ENCODE data around the gene PPARGC1A. TPM values are rescaled to one million over a fixed set of nuclear protein-coding genes. Genes with fewer than 3 reads are reported as not detected.

Gene PPARGC1A, protein sequence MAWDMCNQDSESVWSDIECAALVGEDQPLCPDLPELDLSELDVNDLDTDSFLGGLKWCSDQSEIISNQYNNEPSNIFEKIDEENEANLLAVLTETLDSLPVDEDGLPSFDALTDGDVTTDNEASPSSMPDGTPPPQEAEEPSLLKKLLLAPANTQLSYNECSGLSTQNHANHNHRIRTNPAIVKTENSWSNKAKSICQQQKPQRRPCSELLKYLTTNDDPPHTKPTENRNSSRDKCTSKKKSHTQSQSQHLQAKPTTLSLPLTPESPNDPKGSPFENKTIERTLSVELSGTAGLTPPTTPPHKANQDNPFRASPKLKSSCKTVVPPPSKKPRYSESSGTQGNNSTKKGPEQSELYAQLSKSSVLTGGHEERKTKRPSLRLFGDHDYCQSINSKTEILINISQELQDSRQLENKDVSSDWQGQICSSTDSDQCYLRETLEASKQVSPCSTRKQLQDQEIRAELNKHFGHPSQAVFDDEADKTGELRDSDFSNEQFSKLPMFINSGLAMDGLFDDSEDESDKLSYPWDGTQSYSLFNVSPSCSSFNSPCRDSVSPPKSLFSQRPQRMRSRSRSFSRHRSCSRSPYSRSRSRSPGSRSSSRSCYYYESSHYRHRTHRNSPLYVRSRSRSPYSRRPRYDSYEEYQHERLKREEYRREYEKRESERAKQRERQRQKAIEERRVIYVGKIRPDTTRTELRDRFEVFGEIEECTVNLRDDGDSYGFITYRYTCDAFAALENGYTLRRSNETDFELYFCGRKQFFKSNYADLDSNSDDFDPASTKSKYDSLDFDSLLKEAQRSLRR
- not detected for total RNA-seq

DNA sequence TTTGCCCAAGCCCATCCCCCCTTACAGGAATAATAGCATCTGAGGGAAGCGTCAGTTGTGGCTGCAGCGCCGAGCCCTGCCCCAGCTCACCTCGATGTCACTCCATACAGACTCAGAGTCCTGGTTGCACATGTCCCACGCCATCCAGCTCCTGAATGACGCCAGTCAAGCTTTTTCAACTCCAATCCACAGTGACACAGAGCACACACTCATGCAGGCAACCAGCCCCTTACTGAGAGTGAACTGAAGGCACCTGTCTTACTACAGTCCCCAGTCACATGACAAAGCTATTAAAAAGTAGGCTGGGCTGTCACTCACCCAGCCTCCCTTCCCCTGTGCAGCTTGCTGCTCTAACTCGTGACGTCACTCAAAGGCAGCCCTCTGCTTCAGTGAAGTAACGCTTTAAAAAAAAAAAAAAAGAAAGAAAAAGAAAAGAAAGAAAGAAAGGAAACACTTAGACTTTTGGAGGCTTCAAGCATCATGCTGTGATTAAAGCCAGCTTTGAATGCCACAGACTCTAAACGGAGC, at the start of gene PPARGC1A:
Gene PPARGC1A (minus strand): TSS at position 234 of the 528 bp plus-strand sequence. CDS start 90 bp downstream, at position 144.
- Mint-ChIP-seq H3K27ac (no peak within 1 kb of the TSS), H3K27me3 (peaks cover 50% of the 10 kb centered on the region), H3K36me3 (no peaks in the 10 kb centered on the region), H3K4me3 (peak within 1 kb of the TSS; percentile 41), H3K4me1 (peaks cover 11% of the 10 kb centered on the region), H3K9me3 (no peaks in the 10 kb centered on the region)
- DNase-seq, result no peak

DNA sequence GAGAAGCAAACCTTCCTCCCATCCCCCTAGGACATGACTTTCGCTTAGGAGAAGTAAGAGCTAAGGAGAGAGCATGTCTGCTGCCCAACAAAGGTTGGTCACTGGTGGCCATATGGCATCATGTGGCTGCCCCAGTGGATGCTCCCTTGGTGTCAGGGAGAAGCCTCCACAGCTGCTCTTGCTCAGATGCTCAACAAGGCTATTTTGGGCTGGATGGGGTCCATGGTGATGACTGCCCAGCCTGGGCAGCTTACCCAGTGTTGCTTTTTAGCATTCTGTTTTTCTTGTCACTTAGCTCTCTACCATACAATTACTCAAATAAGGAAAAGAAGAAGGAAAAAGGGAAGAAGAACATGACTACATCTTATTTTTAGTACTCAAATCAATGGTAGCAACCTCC, 48.9 kb upstream of the PPARGC1A start:
- H3K36me3 Mint-ChIP-seq, result no peaks in the 10 kb centered on the region
- no peak overlapping the region for H3K27ac Mint-ChIP-seq
- no peak for DNase-seq
- no peaks in the 10 kb centered on the region for H3K27me3 Mint-ChIP-seq
- no peak overlapping the region for H3K4me3 Mint-ChIP-seq
- peaks cover 1% of the 10 kb centered on the region for H3K9me3 Mint-ChIP-seq
- no peaks in the 10 kb centered on the region for H3K4me1 Mint-ChIP-seq

DNA sequence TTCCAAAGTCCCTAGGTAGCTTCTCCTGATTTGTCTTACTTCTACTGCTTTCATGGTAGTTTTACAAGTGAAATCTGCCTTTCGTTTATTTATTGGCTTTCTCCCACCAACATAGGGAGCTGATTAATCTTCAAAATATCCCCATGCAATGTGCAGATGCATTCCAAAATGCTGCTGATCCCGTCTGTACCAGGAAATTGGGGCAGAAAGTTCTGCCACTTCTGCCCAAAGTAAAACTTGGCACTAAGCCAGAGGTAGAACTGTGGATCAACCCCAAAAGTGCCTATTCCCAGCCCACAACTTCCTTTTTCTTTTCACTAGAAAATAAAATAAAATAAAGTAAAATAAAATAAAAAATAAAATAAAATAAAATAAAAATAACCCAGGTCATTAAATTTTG, 47.3 kb upstream of the PPARGC1A start:
- Mint-ChIP-seq H3K27ac (no peak overlapping the region), H3K4me3 (no peak overlapping the region), H3K9me3 (peaks cover 1% of the 10 kb centered on the region), H3K4me1 (no peaks in the 10 kb centered on the region), H3K27me3 (no peaks in the 10 kb centered on the region), H3K36me3 (no peaks in the 10 kb centered on the region)
- no peak for DNase-seq

DNA sequence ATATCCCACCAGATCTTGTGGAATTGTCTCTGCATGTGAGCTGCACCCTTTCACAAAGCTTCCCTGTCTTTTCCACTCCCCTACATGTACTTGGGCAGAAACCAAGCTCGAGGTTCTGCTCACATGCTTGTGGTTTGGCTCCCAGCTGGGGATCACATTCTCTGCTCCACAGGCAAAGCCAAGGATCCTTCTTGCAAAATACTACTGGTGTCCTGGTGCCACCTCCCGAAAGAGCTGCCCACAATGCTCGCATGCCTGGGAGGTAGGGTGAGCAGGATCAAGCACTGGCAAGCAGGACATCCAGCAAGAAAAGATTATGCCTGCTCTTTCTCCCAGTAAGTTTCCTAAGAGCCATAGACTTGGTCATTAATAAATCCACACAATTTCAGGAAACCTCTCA, 45.1 kb upstream of the PPARGC1A start:
- peaks cover 1% of the 10 kb centered on the region for H3K9me3 Mint-ChIP-seq
- H3K27me3 Mint-ChIP-seq, result no peaks in the 10 kb centered on the region
- no peak overlapping the region for H3K4me3 Mint-ChIP-seq
- H3K36me3 Mint-ChIP-seq, result no peaks in the 10 kb centered on the region
- no peak for DNase-seq
- H3K27ac Mint-ChIP-seq, result no peak overlapping the region
- no peaks in the 10 kb centered on the region for H3K4me1 Mint-ChIP-seq

DNA sequence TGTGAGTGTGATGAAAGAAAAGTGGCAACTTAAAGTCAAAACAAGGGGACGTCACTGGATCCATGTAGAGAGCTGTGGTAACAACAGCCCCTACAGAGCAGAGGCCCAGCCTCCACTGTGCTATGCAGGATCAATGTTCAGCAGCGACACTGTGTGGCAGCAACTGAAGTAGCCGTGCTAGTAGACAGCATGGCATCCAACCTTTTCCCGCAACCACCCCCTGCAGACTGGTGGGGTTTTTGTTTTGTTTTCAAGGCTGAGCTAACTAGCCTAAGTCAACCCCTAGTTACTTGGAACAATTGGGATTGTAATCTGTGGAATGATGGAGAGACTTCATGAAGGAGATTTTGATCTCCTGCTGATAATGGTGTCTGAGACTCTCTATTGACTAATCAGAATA, 44.4 kb upstream of the PPARGC1A start:
- Mint-ChIP-seq H3K4me3 (no peak overlapping the region), H3K9me3 (peaks cover 1% of the 10 kb centered on the region), H3K27me3 (no peaks in the 10 kb centered on the region), H3K36me3 (no peaks in the 10 kb centered on the region), H3K4me1 (no peaks in the 10 kb centered on the region), H3K27ac (no peak overlapping the region)
- DNase-seq, result no peak

DNA sequence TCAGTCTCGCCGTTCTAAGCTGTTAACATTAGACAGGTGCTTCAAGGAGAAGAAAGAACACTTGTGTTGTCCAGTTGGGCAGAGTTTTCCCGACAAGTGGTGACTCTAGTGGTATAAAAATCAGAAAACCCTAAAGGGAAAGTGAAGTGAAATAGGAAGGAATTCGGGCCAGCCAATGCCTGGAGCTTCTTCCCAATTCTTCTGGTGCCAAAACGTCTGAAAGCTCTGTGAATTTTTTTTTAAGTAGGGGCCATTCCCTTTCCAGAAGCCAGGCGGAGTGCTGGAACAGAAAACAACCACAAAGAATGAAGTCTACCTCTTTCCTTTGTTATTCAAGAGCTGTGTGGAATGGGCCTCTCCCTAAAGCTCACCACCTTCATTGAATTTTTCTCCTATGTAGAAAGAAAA, 43.1 kb upstream of the PPARGC1A start:
- Mint-ChIP-seq H3K4me1 (no peaks in the 10 kb centered on the region), H3K36me3 (no peaks in the 10 kb centered on the region), H3K9me3 (peaks cover 1% of the 10 kb centered on the region), H3K27me3 (peaks cover 5% of the 10 kb centered on the region), H3K27ac (no peak overlapping the region), H3K4me3 (no peak overlapping the region)
- DNase-seq, result no peak

DNA sequence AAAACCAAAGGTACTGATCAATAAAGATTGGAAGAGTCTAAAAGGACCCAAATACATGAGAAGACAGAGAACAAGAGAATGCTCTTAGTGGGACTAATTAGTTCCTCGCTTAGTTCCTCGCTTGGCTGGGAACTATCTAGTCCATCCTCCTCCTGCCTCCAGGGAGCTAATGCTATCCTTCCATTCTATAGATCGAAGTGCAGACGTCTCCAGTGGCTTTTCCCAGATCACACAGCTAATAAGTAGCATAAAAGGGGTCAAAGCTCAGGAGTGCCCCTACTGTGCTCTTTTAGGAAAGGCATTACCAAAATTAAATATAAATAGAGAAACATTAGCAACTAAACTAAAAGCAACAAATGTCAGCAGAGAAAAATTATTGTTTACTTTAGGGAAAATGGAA, 42.3 kb upstream of the PPARGC1A start:
- H3K4me1 Mint-ChIP-seq, result no peaks in the 10 kb centered on the region
- peaks cover 5% of the 10 kb centered on the region for H3K27me3 Mint-ChIP-seq
- H3K4me3 Mint-ChIP-seq, result no peak overlapping the region
- no peaks in the 10 kb centered on the region for H3K9me3 Mint-ChIP-seq
- no peaks in the 10 kb centered on the region for H3K36me3 Mint-ChIP-seq
- no peak overlapping the region for H3K27ac Mint-ChIP-seq
- DNase-seq, result no peak

DNA sequence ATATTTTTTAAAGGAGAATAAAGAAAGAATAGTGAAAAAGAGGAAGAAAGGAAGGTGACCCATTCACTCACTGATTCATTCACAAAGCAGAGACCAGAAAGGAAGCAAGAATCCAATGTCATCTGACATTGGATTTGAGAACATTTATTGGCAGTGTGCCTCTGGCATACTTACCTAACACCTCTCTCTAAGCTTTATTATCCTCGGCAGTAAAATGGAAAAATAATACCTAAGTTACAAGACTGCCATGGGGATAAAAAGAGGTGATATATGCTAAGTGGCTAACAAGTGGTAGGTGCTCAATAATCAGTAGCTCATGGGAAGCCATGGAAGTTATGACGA, 41.6 kb upstream of the PPARGC1A start:
- Mint-ChIP-seq H3K27me3 (peaks cover 5% of the 10 kb centered on the region), H3K9me3 (no peaks in the 10 kb centered on the region), H3K4me1 (no peaks in the 10 kb centered on the region), H3K36me3 (no peaks in the 10 kb centered on the region), H3K4me3 (no peak overlapping the region), H3K27ac (no peak overlapping the region)
- no peak for DNase-seq

DNA sequence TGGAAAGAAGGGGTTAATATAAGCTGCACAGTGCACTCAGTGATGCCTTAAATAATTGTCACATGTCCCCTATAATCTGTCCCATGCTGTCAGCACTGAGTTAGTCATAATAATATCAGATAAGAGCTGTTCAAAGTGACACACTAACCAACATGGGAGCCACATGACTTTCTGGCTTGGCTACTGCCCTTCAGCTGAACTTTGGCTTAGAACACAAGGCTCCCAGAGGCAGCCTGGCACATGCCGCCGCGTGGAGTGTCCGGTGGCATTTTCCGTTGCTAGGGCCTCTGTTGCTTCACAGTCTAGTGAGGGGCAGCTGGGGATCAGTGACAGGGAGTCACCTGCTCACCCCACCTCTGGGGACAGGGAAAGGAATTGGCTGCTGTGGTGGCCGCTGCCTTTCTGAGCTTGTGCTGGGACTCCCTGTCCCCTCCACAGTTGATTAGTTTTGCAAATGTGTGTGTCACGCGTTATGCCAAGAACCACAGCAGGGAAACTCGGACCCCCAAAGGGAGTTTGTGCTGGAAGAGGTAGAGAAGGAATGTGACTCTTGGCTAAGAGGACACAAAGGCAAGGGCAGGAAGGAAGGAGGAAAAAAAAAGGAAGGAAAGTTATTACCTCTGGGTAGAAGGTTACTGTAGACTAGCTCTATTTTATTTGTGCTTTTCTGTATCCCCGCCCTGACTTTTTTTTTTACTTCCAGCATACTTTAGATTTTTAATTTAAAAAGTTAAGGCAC, 41.1 kb upstream of the PPARGC1A start:
- no peaks in the 10 kb centered on the region for H3K36me3 Mint-ChIP-seq

DNA sequence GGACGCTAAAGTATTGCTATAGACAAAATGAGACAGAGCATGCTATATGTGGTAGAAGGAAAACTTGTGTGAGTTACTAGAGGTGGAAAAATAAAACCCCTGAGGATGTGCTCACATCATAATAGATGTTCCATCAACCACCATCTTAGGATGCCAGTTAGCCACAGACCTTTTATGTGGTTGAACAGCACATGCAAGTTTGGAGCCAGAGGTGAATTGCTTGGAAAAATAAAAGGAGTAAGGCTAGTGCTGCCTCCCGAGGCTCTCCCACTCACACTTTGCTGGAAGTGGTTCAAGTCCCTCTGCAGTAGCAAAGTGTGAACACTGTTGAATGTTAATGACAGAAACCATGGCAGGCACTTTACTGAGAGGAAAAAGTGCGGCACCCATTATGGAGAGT, 39.4 kb upstream of the PPARGC1A start:
- DNase-seq, result no peak
- Mint-ChIP-seq H3K36me3 (no peaks in the 10 kb centered on the region), H3K4me1 (no peaks in the 10 kb centered on the region), H3K27me3 (peaks cover 5% of the 10 kb centered on the region), H3K9me3 (no peaks in the 10 kb centered on the region), H3K4me3 (no peak overlapping the region), H3K27ac (no peak overlapping the region)

More for the DNA sequence above, 41.1 kb upstream of the PPARGC1A start:
- H3K4me1 Mint-ChIP-seq, result no peaks in the 10 kb centered on the region
- H3K9me3 Mint-ChIP-seq, result no peaks in the 10 kb centered on the region
- no peak overlapping the region for H3K4me3 Mint-ChIP-seq
- peaks cover 5% of the 10 kb centered on the region for H3K27me3 Mint-ChIP-seq
- DNase-seq, result no peak
- no peak overlapping the region for H3K27ac Mint-ChIP-seq

DNA sequence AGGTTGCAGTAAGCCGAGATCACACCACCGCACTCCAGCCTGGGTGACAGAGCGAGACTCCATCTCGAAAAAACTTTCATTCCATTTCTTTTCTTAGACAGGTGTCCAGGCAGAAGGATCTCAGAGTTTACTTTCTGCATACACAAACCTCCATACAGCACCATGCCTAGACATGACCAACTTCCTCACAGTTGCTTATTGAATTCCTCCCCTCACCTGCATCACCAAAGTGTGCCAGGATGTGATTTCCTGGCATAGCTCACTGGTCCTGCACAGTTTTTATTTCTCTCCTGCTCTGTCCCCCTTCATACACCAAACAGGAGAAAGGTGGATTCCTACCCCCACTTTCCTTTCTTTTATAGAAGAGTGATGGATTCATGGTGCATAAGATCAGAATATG, 34.7 kb upstream of the PPARGC1A start:
- no peak overlapping the region for H3K27ac Mint-ChIP-seq
- H3K4me1 Mint-ChIP-seq, result no peaks in the 10 kb centered on the region
- no peak for DNase-seq
- no peaks in the 10 kb centered on the region for H3K36me3 Mint-ChIP-seq
- H3K9me3 Mint-ChIP-seq, result no peaks in the 10 kb centered on the region
- H3K4me3 Mint-ChIP-seq, result no peak overlapping the region
- peaks cover 5% of the 10 kb centered on the region for H3K27me3 Mint-ChIP-seq

DNA sequence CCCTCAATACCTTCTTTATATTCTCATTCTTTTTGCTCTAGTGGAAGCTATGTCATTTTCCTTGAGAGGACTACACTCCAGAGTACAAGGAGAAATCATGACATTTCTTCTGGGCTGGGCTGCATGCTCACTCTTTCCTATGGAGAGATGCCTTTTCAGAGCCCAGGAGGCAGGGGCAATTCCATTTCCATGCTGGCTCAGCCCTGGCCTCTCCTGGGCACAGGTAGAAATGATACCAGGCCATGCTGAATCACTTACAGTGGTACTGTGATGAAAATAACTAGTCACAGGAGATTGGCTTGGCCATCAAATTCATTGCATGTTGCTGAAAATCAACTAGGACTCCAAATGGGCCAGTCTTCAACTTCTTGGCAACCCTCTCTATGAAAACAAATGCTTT, 34.0 kb upstream of the PPARGC1A start:
- Mint-ChIP-seq H3K36me3 (no peaks in the 10 kb centered on the region), H3K4me1 (no peaks in the 10 kb centered on the region), H3K27me3 (peaks cover 5% of the 10 kb centered on the region), H3K4me3 (no peak overlapping the region), H3K9me3 (no peaks in the 10 kb centered on the region), H3K27ac (no peak overlapping the region)
- DNase-seq, result no peak

DNA sequence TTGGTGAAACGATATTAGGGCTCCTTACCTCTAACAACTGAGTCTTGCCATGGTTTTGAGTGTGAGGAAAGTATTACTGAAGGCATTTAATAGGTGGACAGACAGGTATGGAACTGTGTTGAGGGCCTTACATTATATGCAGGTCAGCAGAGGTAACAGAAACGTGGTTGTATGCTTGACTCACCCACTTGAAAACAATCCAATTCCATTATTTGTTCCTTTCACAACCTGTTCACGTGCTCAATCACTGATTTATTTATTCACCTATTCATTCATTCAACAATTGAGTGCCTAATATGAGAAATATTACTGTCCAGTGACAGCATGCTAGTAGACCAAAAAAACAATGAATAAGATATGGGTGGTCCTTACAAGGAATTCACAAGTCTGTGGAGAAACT, 33.3 kb upstream of the PPARGC1A start:
- Mint-ChIP-seq H3K4me3 (no peak overlapping the region), H3K27me3 (no peaks in the 10 kb centered on the region), H3K27ac (no peak overlapping the region), H3K4me1 (no peaks in the 10 kb centered on the region), H3K9me3 (no peaks in the 10 kb centered on the region), H3K36me3 (no peaks in the 10 kb centered on the region)
- DNase-seq, result no peak

DNA sequence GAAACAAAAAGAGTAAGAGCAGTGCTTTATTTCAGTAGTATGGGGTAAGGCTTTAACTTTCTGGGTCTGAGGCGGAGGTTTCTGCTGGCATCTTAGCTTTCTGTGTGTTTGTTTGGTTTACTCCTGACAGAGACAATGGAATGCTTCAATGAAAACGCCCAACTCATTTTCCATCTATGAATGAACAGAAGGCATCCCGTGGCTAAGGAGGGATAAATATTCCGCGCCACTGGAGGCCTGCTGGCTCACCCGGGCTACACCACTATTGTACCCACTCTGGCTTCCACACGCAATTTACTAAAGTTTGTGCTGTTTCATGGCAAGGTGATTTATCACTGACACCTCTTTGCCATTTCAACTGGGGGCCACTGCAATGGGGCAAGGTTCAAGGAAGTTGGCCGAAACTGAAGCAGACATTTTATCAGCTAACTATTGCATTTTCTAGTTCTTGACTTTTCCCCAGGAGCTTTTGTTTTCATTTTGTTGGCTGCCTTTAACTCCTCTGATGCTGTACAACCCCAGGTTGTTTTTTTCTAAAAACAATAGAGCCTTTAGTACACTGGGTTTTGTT, 32.8 kb upstream of the PPARGC1A start:
- Mint-ChIP-seq H3K36me3 (no peaks in the 10 kb centered on the region), H3K4me3 (no peak overlapping the region), H3K27me3 (no peaks in the 10 kb centered on the region), H3K27ac (no peak overlapping the region), H3K4me1 (no peaks in the 10 kb centered on the region), H3K9me3 (no peaks in the 10 kb centered on the region)
- no peak for DNase-seq

DNA sequence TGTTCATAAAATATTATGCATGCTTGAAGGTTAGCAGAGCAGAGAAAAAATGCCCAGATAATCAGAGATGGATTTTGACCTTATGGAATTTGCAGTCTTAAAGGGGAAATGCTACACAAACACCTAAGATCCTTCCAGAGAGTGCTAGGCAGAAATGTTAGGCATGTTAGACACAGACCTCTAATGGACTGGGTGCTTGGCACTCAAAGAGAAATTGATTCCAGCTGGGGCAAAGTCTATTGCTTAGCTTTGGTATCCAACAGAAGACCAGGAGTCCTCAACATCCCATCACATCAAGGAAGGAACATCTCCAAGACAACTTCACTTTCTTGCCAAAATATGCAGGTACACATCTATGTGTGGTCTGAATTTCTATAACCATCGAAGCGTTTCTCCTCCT, 32.2 kb upstream of the PPARGC1A start:
- no peaks in the 10 kb centered on the region for H3K9me3 Mint-ChIP-seq
- H3K27ac Mint-ChIP-seq, result no peak overlapping the region
- H3K4me1 Mint-ChIP-seq, result no peaks in the 10 kb centered on the region
- H3K36me3 Mint-ChIP-seq, result no peaks in the 10 kb centered on the region
- H3K27me3 Mint-ChIP-seq, result no peaks in the 10 kb centered on the region
- DNase-seq, result no peak
- no peak overlapping the region for H3K4me3 Mint-ChIP-seq
